ENCODE results near the gene NEGR1. TPM values are rescaled to one million over a fixed set of nuclear protein-coding genes. Genes with fewer than 3 reads are reported as not detected.

NEGR1 gene
- total RNA-seq, 1 experiment from 2014 or later: 2.1 TPM

GRCh38 chr1:72117621-72118020 lies 164.7 kb downstream of the NEGR1 start:
- Histone ChIP-seq H3K4me3 (ENCODE audit: insufficient read depth, low read depth, low read length) (no peak overlapping the region), H3K27me3 (ENCODE audit: control insufficient read depth, insufficient read depth, low read length) (no peaks in the 10 kb centered on the region), H3K36me3 (replicated peaks; ENCODE audit: control insufficient read depth, insufficient read depth, low read length) (no peaks in the 10 kb centered on the region)
- DNase-seq: no peak

GRCh38 chr1:72115290-72115689 lies 167.0 kb downstream of the NEGR1 start:
- no peak for DNase-seq
- Histone ChIP-seq H3K27me3 (ENCODE audit: control insufficient read depth, insufficient read depth, low read length) (no peaks in the 10 kb centered on the region), H3K36me3 (replicated peaks; ENCODE audit: control insufficient read depth, insufficient read depth, low read length) (no peaks in the 10 kb centered on the region), H3K4me3 (ENCODE audit: insufficient read depth, low read depth, low read length) (no peak overlapping the region)

DNA sequence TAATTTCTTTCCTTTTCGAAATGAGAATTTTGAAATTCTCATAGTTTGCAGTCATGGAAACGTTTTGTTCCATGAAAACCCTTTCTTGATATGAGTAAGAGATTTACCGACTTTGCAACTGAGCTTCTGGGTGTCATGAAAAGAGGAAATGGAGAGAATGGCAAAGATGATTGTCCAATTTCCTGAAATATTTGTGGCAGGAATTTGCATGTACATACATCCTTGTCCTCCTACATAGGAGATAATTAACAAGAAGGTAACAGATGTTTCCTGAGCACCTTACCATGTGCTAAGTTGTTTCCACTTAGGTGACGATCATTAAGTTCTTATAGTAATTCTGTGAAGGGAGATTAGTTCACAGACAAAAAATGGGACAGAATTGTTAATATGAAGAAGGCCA lies 170.7 kb downstream of the NEGR1 start:
- no peak for DNase-seq
- Histone ChIP-seq H3K27me3 (ENCODE audit: control insufficient read depth, insufficient read depth, low read length) (no peaks in the 10 kb centered on the region), H3K36me3 (replicated peaks; ENCODE audit: control insufficient read depth, insufficient read depth, low read length) (no peaks in the 10 kb centered on the region), H3K4me3 (ENCODE audit: insufficient read depth, low read depth, low read length) (no peak overlapping the region)

DNA sequence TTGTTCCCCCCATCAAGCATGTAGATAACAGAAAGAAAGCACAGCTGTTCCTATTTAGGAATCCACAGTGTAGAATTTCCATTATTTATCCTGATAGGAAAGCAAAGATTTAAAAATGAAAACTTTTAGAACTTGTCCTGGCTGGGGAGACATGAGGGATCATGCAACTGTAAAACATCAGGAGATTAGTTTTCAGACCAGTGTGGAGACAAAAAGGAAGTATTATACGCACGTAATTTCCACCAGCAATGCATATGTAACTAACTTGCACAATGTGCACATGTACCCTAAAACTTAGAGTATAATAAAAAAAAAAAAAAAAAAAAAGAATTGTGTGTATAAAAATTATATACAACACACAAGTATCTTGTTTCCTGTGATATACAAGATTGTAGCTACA lies 172.4 kb downstream of the NEGR1 start:
- H3K36me3 ChIP-seq (replicated peaks; ENCODE audit: control insufficient read depth, insufficient read depth, low read length): no peaks in the 10 kb centered on the region
- no peak for DNase-seq
- no peaks in the 10 kb centered on the region for H3K27me3 ChIP-seq (ENCODE audit: control insufficient read depth, insufficient read depth, low read length)
- no peak overlapping the region for H3K4me3 ChIP-seq (ENCODE audit: insufficient read depth, low read depth, low read length)

DNA sequence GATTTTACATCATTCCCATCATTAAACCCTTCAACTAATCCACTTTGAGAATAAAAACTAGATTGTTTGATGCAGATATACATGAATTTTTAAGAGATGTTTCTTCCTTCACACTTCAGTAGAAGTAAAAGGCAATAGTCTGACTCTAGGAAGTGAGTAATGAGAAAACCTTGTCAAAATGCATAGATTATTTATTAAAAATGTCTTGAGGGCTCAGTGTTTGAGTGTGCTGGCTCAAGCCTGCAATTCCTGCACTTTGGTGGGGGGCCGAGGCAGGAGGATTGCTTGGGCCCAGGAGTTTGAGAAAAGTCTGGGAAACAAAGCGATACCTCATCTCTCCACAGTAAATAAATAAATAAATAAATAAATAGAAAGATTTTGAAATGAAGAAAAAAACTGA lies 177.1 kb downstream of the NEGR1 start:
- Histone ChIP-seq H3K27me3 (ENCODE audit: control insufficient read depth, insufficient read depth, low read length) (no peaks in the 10 kb centered on the region), H3K4me3 (ENCODE audit: insufficient read depth, low read depth, low read length) (no peak overlapping the region), H3K36me3 (replicated peaks; ENCODE audit: control insufficient read depth, insufficient read depth, low read length) (no peaks in the 10 kb centered on the region)
- DNase-seq: no peak

GRCh38 chr1:72101840-72102632 lies 180.3 kb downstream of the NEGR1 start:
- Histone ChIP-seq H3K4me3 (ENCODE audit: insufficient read depth, low read depth, low read length) (no peak overlapping the region), H3K27me3 (ENCODE audit: control insufficient read depth, insufficient read depth, low read length) (no peaks in the 10 kb centered on the region), H3K36me3 (replicated peaks; ENCODE audit: control insufficient read depth, insufficient read depth, low read length) (no peaks in the 10 kb centered on the region)
- DNase-seq: no peak

- no peaks in the 10 kb centered on the region for H3K27me3 ChIP-seq (ENCODE audit: control insufficient read depth, insufficient read depth, low read length)
- H3K4me3 ChIP-seq (ENCODE audit: insufficient read depth, low read depth, low read length): no peak overlapping the region
- DNase-seq: no peak
- no peaks in the 10 kb centered on the region for H3K36me3 ChIP-seq (replicated peaks; ENCODE audit: control insufficient read depth, insufficient read depth, low read length)
Observed at GRCh38 chr1:72100771-72101170, 181.6 kb downstream of the NEGR1 start.

- Histone ChIP-seq H3K36me3 (replicated peaks; ENCODE audit: control insufficient read depth, insufficient read depth, low read length) (no peaks in the 10 kb centered on the region), H3K27me3 (ENCODE audit: control insufficient read depth, insufficient read depth, low read length) (no peaks in the 10 kb centered on the region), H3K4me3 (ENCODE audit: insufficient read depth, low read depth, low read length) (no peak overlapping the region)
- DNase-seq: no peak
Observed at GRCh38 chr1:72097851-72098570, 184.3 kb downstream of the NEGR1 start.

GRCh38 chr1:72094209-72094608 lies 188.1 kb downstream of the NEGR1 start:
- no peaks in the 10 kb centered on the region for H3K36me3 ChIP-seq (replicated peaks; ENCODE audit: control insufficient read depth, insufficient read depth, low read length)
- H3K4me3 ChIP-seq (ENCODE audit: insufficient read depth, low read depth, low read length): no peak overlapping the region
- H3K27me3 ChIP-seq (ENCODE audit: control insufficient read depth, insufficient read depth, low read length): no peaks in the 10 kb centered on the region
- no peak for DNase-seq

- DNase-seq: no peak
- Histone ChIP-seq H3K27me3 (ENCODE audit: control insufficient read depth, insufficient read depth, low read length) (no peaks in the 10 kb centered on the region), H3K36me3 (replicated peaks; ENCODE audit: control insufficient read depth, insufficient read depth, low read length) (no peaks in the 10 kb centered on the region), H3K4me3 (ENCODE audit: insufficient read depth, low read depth, low read length) (no peak overlapping the region)
Observed at GRCh38 chr1:72086394-72086793, 195.9 kb downstream of the NEGR1 start.

DNA sequence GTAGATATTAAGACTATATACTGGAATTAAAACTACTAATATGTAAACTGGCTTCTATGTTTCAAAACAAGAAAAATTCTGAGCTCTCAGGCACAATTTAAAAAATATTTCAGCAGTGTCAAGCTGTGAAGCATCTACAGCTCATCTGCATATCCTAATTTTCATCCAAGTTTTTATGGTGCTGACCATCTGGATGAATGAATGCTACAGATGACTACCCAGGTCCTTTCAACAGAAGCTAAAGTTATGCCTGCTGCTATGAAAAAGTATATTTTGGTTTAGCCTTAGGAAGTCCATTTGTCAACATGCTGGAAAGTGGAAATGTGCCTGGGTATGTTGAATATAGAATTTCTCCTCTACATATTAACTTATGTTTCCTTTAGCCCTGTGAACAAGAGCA lies 206.9 kb downstream of the NEGR1 start:
- Histone ChIP-seq H3K27me3 (ENCODE audit: control insufficient read depth, insufficient read depth, low read length) (no peaks in the 10 kb centered on the region), H3K4me3 (ENCODE audit: insufficient read depth, low read depth, low read length) (no peak overlapping the region), H3K36me3 (replicated peaks; ENCODE audit: control insufficient read depth, insufficient read depth, low read length) (no peaks in the 10 kb centered on the region)
- no peak for DNase-seq

GRCh38 chr1:72066431-72066830 lies 215.9 kb downstream of the NEGR1 start:
- DNase-seq: no peak
- H3K36me3 ChIP-seq (replicated peaks; ENCODE audit: control insufficient read depth, insufficient read depth, low read length): no peaks in the 10 kb centered on the region
- H3K27me3 ChIP-seq (ENCODE audit: control insufficient read depth, insufficient read depth, low read length): no peaks in the 10 kb centered on the region
- no peak overlapping the region for H3K4me3 ChIP-seq (ENCODE audit: insufficient read depth, low read depth, low read length)

DNA sequence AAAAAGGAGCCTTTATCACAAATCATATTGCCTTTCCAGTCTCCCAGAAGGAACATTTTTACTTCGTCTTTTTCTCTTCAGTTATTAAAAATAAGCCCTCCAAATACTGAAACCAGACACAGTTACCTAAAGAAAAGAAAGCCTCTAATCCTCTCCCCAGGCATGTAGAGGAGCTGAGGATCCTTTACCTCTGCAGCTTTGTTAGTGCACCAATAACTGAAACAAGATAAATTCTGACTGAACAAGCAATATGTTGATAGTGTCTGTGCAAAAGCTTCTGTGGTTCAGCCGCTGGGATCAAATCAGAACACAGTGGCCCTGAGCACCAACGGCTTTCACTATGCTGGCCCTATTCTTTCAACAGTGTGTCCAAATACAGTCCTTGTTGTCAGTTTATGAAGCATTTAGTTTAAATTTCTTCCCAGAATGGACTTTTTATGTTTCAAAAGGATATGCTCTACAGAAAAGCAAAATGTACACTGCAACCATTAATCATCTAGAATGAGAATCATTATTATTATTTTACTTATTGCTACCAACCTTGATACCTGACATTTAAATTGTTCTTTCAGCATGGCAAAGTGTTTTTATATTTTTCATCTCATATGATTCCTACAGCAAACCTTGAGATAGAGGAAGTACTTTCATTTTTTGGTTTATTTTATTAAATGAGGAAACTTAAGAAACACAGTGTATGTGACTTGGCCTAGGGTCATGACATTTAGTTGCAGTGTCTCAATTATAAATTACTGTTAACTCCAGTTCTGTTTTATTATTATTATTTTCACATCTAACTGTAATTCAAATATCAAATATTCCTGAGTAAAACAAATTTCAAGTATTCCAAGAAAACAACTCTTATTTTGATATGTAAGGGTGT lies 217.9 kb downstream of the NEGR1 start:
- Histone ChIP-seq H3K4me3 (ENCODE audit: insufficient read depth, low read depth, low read length) (no peak overlapping the region), H3K36me3 (replicated peaks; ENCODE audit: control insufficient read depth, insufficient read depth, low read length) (no peaks in the 10 kb centered on the region), H3K27me3 (ENCODE audit: control insufficient read depth, insufficient read depth, low read length) (no peaks in the 10 kb centered on the region)
- DNase-seq: no peak

- H3K36me3 ChIP-seq (replicated peaks; ENCODE audit: control insufficient read depth, insufficient read depth, low read length): no peaks in the 10 kb centered on the region
- no peaks in the 10 kb centered on the region for H3K27me3 ChIP-seq (ENCODE audit: control insufficient read depth, insufficient read depth, low read length)
- DNase-seq: no peak
- no peak overlapping the region for H3K4me3 ChIP-seq (ENCODE audit: insufficient read depth, low read depth, low read length)
Observed at GRCh38 chr1:72063364-72064044, 218.8 kb downstream of the NEGR1 start.
